GM12878 (cell line): ENCODE data around the gene SCMH1. TPM values are rescaled to one million over a fixed set of nuclear protein-coding genes. Genes with fewer than 3 reads are reported as not detected.

Experiments
- ATAC-seq: fragments of 200-7000 bp; cut with Tn5 transposase; 3 replicates; pipeline ENCODE4 v1.9.1; 2020; ENCODE audit warnings: mild to moderate bottlenecking, moderate library complexity
- BruUV-seq: library from RNA; stranded (reverse); fragments of 400-500 nt; replicated peaks from 2 replicates; lab custom pipeline; 2021; lab: Mats Ljungman, UMichigan
- CTCF ChIA-PET: fragments of 300-600 bp; sonication (Branson Sonifier 250); formaldehyde crosslinking; extraction: SDS; loops from one replicate; lab custom pipeline; 2021; ENCODE audit warnings: inconsistent platforms; lab: Yijun Ruan, JAX
- POLR2A ChIA-PET: fragments of 350-600 bp; formaldehyde crosslinking; extraction: SDS; loops from one replicate; lab custom pipeline; 2021; ENCODE audit warnings: inconsistent platforms; lab: Charles Lee
- RAD21 ChIA-PET: fragments of 300-600 bp; sonication (Branson Sonifier 250); formaldehyde crosslinking; loops from one replicate; lab custom pipeline; 2023; ENCODE audit warnings: antibody characterized with exemption; ENCODE audit not compliant: unreplicated experiment; lab: Charles Lee
- SMC1A ChIA-PET: fragments of 300-600 bp; sonication (Branson Sonifier 250); formaldehyde crosslinking; loops from one replicate; lab custom pipeline; 2023; ENCODE audit not compliant: unreplicated experiment, uncharacterized antibody; lab: Charles Lee
- DNase-seq: peaks from one replicate; pipeline ENCODE4 v3.0.0-alpha.2; 2011; ENCODE audit warnings: low read depth, low spot score
- FAIRE-seq: peaks from 3 replicates; lab custom pipeline; 2011; peaks lifted over from hg19 to GRCh38; lab: Jason Lieb, UNC
- H2AFZ ChIP-seq: 2 replicates; pipeline ENCODE4 v1.6.0; 2011; ENCODE audit warnings: low read depth, low read length, control low read depth; ENCODE audit not compliant: control insufficient read depth
- H3K27ac ChIP-seq: 2 replicates; pipeline ENCODE4 v1.5.1; 2011; ENCODE audit warnings: control low read depth; ENCODE audit not compliant: control insufficient read depth, insufficient read depth
- H3K27me3 ChIP-seq, 2 experiments: replicated peaks in 1 of 2; 2 replicates each; pipeline versions ENCODE4 v1.6.0 to v1.6.1; 2011; ENCODE audit warnings: low read length in 1 of 2; ENCODE audit not compliant: control insufficient read depth in 2 of 2, insufficient read depth in 2 of 2
- H3K36me3 ChIP-seq, 2 experiments: 2 replicates each; pipeline ENCODE4 v1.5.1; 2011; ENCODE audit warnings: low read length in 1 of 2; ENCODE audit not compliant: control insufficient read depth in 2 of 2, insufficient read depth in 2 of 2
- H3K4me1 ChIP-seq: 2 replicates; pipeline ENCODE4 v1.6.1; 2011; ENCODE audit warnings: mild to moderate bottlenecking, low read length, moderate library complexity, mixed read lengths; ENCODE audit not compliant: control insufficient read depth, insufficient read depth
- H3K4me2 ChIP-seq: 2 replicates; pipeline ENCODE4 v1.6.0; 2011; ENCODE audit warnings: control low read depth; ENCODE audit not compliant: control insufficient read depth, insufficient read depth
- H3K4me3 ChIP-seq: fragments of 200-600 bp; sonication (generic); 2 replicates; pipeline ENCODE4 v1.5.1; 2016
- H3K79me2 ChIP-seq: 2 replicates; pipeline ENCODE4 v1.6.0; 2011; ENCODE audit warnings: low read length; ENCODE audit not compliant: control insufficient read depth, insufficient read depth
- H3K9ac ChIP-seq: 2 replicates; pipeline ENCODE4 v1.8.0; 2011; ENCODE audit warnings: low read length, control low read depth, mixed read lengths; ENCODE audit not compliant: control insufficient read depth, insufficient read depth
- H3K9me3 ChIP-seq: replicated peaks from 3 replicates; pipeline ENCODE4 v1.5.1; 2011; ENCODE audit warnings: mild to moderate bottlenecking, low read length; ENCODE audit not compliant: control insufficient read depth, insufficient read depth
- H4K20me1 ChIP-seq: 2 replicates; pipeline ENCODE4 v1.6.0; 2011; ENCODE audit not compliant: control insufficient read depth, insufficient read depth
- GABPA ChIP-seq: IDR thresholded peaks from 2 replicates; pipeline ENCODE4 v1.6.1; 2014; ENCODE audit warnings: antibody characterized with exemption, low read depth, mild to moderate bottlenecking, inconsistent platforms
- MEF2B ChIP-seq: fragments of 450-650 bp; IDR thresholded peaks from 2 replicates; pipeline ENCODE4 v1.6.1; 2018; ENCODE audit warnings: mild to moderate bottlenecking, moderate library complexity; ENCODE audit not compliant: partially characterized antibody, poor library complexity, severe bottlenecking
- PAX5 ChIP-seq: IDR thresholded peaks from 2 replicates; pipeline ENCODE4 v1.6.1; 2011; ENCODE audit warnings: low read depth, low read length, borderline replicate concordance
- PAX8 ChIP-seq: fragments of 450-650 bp; IDR thresholded peaks from 2 replicates; pipeline ENCODE4 v1.6.1; 2017; ENCODE audit warnings: mild to moderate bottlenecking, moderate library complexity
- SMC3 ChIP-seq: IDR thresholded peaks from 2 replicates; pipeline ENCODE4 v1.6.1; 2011; ENCODE audit warnings: low read length, improper control_type of control experiment, borderline replicate concordance
- SRF ChIP-seq, 2 experiments: IDR thresholded peaks; 2 replicates each; pipeline ENCODE4 v1.6.1; 2011; ENCODE audit warnings: low read depth in 2 of 2, low read length in 2 of 2, mild to moderate bottlenecking in 1 of 2, moderate library complexity in 1 of 2
- ZBED1 ChIP-seq: IDR thresholded peaks from 2 replicates; pipeline ENCODE4 v1.6.1; 2016; ENCODE audit warnings: borderline replicate concordance
- WGBS: methylation state at CpG from one replicate; pipeline ENCODE4 v1.1.6; 2016; ENCODE audit warnings: low lambda C conversion rate; ENCODE audit not compliant: insufficient replicate concordance, insufficient coverage; ENCODE audit errors: missing lambda C conversion rate; 5-methylcytosine and 5-hydroxymethylcytosine counted together
- in situ Hi-C: fragments of 300-500 bp; cut with MboI; formaldehyde crosslinking; loops from 9 replicates; pipeline ENCODE4 v1.14.3; 2018; ENCODE audit warnings: mixed read lengths
- intact Hi-C: fragments of 100-400 bp; cut with micrococcal nuclease; formaldehyde crosslinking; loops from one replicate; pipeline ENCODE4 v1.14.2; 2022; ENCODE audit not compliant: unreplicated experiment
- polyA plus RNA-seq, 11 experiments: library from polyadenylated mRNA; depleted of rRNA in 4 of 11; unstranded in 6 of 11; stranded (reverse) in 5 of 11; fragments of >200 nt; fragmentation: Nextera tagmentation in 4 of 11; fragmentation: Illumina TruSeq in 1 of 11; extraction: Ambion mirVana in 4 of 11; extraction: Trizol in 1 of 11; gene quantifications; 1 replicate in 1 of 11; 2 replicates in 10 of 11; pipeline versions ENCODE4 v1.2.1 to v1.2.3, GENCODE V29; 2011 to 2016; ENCODE audit warnings: inconsistent platforms in 2 of 11, missing spikeins in 2 of 11, low read depth in 1 of 11
- total RNA-seq, 4 experiments: library from RNA; depleted of rRNA in 3 of 4; stranded (reverse); fragments of >200 nt in 3 of 4; fragmentation: Illumina TruSeq in 1 of 4; extraction: Trizol in 1 of 4; gene quantifications; 2 replicates each; pipeline versions ENCODE4 v1.2.1 to v1.2.3, GENCODE V29; 2013 to 2021
- TF ChIP-seq, protein P1 (sequence below): fragments of 450-650 bp; formaldehyde crosslinking; IDR thresholded peaks from 2 replicates; pipeline ENCODE4 v1.4.0; 2022; ENCODE audit warnings: mild to moderate bottlenecking, moderate library complexity
- TF ChIP-seq, protein P2 (sequence below): IDR thresholded peaks from 2 replicates; pipeline ENCODE4 v1.6.1; 2012; ENCODE audit warnings: improper control_type of control experiment, low read depth, low read length; ENCODE audit not compliant: insufficient replicate concordance
- TF ChIP-seq, protein P3 (sequence below): fragments of 150-350 bp; IDR thresholded peaks from 2 replicates; pipeline ENCODE4 v1.6.1; 2014; ENCODE audit warnings: mild to moderate bottlenecking, low read depth, low read length

SCMH1 gene
- total and polyA plus RNA-seq, 10 of the 15 experiments (the other 5 are each of a cell fraction or from before 2014, with no cell fraction given) = 7.5 to 44.1 (median 27.8) TPM

DNA sequence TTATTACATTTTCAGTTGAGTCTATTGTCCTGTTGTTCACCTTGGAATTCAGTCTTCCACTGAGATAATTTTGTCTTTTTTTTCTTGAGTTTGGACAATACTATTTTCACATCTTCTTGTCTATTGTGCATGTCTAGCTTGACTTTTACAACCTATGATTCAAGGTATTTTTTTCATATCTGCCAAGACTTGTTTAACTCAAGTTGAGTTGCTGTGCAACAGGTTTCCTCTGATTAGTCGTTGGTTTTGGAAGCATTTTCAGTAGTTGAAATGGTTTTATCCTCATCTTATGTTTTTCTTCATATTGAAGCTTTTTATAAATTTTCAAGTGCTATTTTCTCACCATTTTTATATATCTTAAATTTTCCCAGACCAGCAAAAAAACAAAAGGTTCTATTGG lies 103.6 kb downstream of the SCMH1 start (continued):
- TF ChIP-seq, protein P1, sequence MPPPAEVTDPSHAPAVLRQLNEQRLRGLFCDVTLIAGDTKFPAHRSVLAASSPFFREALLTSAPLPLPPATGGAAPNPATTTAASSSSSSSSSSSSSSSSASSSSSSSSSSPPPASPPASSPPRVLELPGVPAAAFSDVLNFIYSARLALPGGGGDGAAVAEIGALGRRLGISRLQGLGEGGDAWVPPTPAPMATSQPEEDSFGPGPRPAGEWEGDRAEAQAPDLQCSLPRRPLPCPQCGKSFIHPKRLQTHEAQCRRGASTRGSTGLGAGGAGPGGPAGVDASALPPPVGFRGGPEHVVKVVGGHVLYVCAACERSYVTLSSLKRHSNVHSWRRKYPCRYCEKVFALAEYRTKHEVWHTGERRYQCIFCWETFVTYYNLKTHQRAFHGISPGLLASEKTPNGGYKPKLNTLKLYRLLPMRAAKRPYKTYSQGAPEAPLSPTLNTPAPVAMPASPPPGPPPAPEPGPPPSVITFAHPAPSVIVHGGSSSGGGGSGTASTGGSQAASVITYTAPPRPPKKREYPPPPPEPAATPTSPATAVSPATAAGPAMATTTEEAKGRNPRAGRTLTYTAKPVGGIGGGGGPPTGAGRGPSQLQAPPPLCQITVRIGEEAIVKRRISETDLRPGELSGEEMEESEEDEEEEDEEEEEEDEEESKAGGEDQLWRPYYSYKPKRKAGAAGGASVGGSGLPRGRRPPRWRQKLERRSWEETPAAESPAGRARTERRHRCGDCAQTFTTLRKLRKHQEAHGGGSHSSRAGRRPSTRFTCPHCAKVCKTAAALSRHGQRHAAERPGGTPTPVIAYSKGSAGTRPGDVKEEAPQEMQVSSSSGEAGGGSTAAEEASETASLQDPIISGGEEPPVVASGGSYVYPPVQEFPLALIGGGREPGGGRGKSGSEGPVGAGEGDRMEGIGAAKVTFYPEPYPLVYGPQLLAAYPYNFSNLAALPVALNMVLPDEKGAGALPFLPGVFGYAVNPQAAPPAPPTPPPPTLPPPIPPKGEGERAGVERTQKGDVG (CRISPR knock-in tag) = no peak
- TF ChIP-seq MEF2B = no peak
- TF ChIP-seq SMC3 = no peak
- no peak for TF ChIP-seq PAX5
- TF ChIP-seq GABPA = no peak

DNA sequence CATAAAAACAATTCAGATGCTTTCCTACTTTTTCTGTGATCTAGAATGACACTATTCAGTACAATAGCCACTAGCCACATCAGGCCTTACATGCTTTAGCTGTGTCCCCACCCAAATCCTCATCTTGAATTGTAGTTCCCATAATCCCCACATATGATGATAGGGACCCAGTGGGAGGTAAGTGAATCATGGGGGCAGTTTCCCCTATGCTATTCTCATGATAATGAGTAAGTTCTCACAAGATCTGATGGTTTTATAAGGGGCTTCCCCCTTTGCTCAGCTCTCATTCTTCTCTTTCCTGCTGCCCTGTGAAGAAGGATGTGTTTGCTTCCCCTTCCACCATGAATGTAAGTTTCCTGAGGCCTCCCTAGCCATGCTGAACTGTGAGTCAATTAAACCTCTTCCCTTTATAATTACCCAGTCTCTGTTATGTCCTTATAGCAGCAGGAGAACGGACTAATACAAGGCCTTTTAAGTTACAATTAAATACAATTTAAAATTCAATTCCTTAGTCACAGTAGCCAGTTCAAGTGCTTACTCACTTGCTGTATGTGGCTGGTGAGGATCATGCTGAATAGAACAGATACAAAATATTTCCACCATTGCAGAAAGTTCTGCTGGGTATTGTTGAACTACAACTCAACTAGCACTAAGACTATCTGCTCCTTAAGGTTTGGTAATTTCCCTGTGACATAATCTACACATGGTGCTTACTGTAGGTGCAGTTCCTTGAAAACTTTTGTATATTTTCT lies 106.7 kb downstream of the SCMH1 start:
- ChIA-PET CTCF (interaction anchor here (1.0 kb wide), 1 partner anchor 12 kb away, joined by 4 read pairs; no protein-coding TSS in a partner anchor), RAD21 (no interaction called here)
- no peak for FAIRE-seq
- TF ChIP-seq, protein P2, sequence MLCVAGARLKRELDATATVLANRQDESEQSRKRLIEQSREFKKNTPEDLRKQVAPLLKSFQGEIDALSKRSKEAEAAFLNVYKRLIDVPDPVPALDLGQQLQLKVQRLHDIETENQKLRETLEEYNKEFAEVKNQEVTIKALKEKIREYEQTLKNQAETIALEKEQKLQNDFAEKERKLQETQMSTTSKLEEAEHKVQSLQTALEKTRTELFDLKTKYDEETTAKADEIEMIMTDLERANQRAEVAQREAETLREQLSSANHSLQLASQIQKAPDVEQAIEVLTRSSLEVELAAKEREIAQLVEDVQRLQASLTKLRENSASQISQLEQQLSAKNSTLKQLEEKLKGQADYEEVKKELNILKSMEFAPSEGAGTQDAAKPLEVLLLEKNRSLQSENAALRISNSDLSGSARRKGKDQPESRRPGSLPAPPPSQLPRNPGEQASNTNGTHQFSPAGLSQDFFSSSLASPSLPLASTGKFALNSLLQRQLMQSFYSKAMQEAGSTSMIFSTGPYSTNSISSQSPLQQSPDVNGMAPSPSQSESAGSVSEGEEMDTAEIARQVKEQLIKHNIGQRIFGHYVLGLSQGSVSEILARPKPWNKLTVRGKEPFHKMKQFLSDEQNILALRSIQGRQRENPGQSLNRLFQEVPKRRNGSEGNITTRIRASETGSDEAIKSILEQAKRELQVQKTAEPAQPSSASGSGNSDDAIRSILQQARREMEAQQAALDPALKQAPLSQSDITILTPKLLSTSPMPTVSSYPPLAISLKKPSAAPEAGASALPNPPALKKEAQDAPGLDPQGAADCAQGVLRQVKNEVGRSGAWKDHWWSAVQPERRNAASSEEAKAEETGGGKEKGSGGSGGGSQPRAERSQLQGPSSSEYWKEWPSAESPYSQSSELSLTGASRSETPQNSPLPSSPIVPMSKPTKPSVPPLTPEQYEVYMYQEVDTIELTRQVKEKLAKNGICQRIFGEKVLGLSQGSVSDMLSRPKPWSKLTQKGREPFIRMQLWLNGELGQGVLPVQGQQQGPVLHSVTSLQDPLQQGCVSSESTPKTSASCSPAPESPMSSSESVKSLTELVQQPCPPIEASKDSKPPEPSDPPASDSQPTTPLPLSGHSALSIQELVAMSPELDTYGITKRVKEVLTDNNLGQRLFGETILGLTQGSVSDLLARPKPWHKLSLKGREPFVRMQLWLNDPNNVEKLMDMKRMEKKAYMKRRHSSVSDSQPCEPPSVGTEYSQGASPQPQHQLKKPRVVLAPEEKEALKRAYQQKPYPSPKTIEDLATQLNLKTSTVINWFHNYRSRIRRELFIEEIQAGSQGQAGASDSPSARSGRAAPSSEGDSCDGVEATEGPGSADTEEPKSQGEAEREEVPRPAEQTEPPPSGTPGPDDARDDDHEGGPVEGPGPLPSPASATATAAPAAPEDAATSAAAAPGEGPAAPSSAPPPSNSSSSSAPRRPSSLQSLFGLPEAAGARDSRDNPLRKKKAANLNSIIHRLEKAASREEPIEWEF = no peak
- TF ChIP-seq PAX8 (no peak), ZBED1 (no peak), SRF (IDR thresholded peaks at IDR 0.05; ENCODE audit: low read depth in 2 of 2, low read length in 2 of 2) (no peak)
- TF ChIP-seq, protein P3, sequence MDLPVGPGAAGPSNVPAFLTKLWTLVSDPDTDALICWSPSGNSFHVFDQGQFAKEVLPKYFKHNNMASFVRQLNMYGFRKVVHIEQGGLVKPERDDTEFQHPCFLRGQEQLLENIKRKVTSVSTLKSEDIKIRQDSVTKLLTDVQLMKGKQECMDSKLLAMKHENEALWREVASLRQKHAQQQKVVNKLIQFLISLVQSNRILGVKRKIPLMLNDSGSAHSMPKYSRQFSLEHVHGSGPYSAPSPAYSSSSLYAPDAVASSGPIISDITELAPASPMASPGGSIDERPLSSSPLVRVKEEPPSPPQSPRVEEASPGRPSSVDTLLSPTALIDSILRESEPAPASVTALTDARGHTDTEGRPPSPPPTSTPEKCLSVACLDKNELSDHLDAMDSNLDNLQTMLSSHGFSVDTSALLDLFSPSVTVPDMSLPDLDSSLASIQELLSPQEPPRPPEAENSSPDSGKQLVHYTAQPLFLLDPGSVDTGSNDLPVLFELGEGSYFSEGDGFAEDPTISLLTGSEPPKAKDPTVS = no peak

More for the DNA sequence above, 106.7 kb downstream of the SCMH1 start:
- peaks cover 0 to 1% of the 10 kb centered on the region in 2 experiments; a peak in 1 of 4 replicates for H3K36me3 ChIP-seq
- DNase-seq (no peak), ATAC-seq (no peak)
- H3K27me3 ChIP-seq = no peaks in the 10 kb centered on the region
- SMC1A ChIA-PET = interaction anchor here (0.7 kb wide), 1 partner anchor 11 kb away, joined by 3 read pairs; no protein-coding TSS in a partner anchor
- 93% methylated on average over 1 of the region's 1 CpG for WGBS
- no peaks in the 10 kb centered on the region for H3K79me2 ChIP-seq
- H3K4me2 ChIP-seq = no peak overlapping the region
- BruUV-seq = no TSS peak
- no peaks in the 10 kb centered on the region for H4K20me1 ChIP-seq
- no peaks in the 10 kb centered on the region for H3K9me3 ChIP-seq
- no peak overlapping the region for H3K4me3 ChIP-seq
- in situ Hi-C loops (no loop called here), intact Hi-C loops (no loop called here)
- no peaks in the 10 kb centered on the region for H3K4me1 ChIP-seq
- POLR2A ChIA-PET = interaction anchor here (0.7 kb wide), 1 partner anchor 62 kb away, joined by 4 read pairs; no protein-coding TSS in a partner anchor
- H3K27ac ChIP-seq = no peak overlapping the region
- no peak overlapping the region for H2AFZ ChIP-seq
- H3K9ac ChIP-seq = no peak overlapping the region
